KMS-11 (cell line): ENCODE data around the gene TSR1.

Source experiments
- H2AFZ ChIP-seq: fragments of 200-600 bp; sonication (generic); 2 replicates; pipeline ENCODE4 v1.6.1; 2016; ENCODE audit warnings: antibody characterized with exemption, mixed run types, low read depth
- H3K27ac ChIP-seq: fragments of 200-600 bp; sonication (generic); 2 replicates; pipeline ENCODE4 v1.6.1; 2016; ENCODE audit warnings: mild to moderate bottlenecking, mixed run types
- H3K27me3 ChIP-seq: fragments of 200-600 bp; sonication (generic); 2 replicates; pipeline ENCODE4 v1.6.1; 2017; ENCODE audit warnings: mild to moderate bottlenecking, low read depth, mixed run types, moderate library complexity; ENCODE audit not compliant: insufficient read depth
- H3K36me3 ChIP-seq: fragments of 200-600 bp; sonication (generic); 2 replicates; pipeline ENCODE4 v1.6.1; 2017; ENCODE audit warnings: mild to moderate bottlenecking, mixed run types; ENCODE audit not compliant: insufficient read depth
- H3K4me1 ChIP-seq: fragments of 200-600 bp; sonication (generic); 2 replicates; pipeline ENCODE4 v1.6.1; 2016; ENCODE audit warnings: mild to moderate bottlenecking, low read depth, mixed run types; ENCODE audit not compliant: poor library complexity, severe bottlenecking
- H3K4me2 ChIP-seq: fragments of 200-600 bp; sonication (generic); 2 replicates; pipeline ENCODE4 v1.7.0; 2016; ENCODE audit warnings: mild to moderate bottlenecking, mixed run types
- H3K4me3 ChIP-seq: fragments of 200-600 bp; sonication (generic); IDR thresholded peaks from 2 replicates; pipeline ENCODE4 v1.6.1; 2017; ENCODE audit warnings: low read depth, low read length, mixed read lengths; ENCODE audit not compliant: insufficient read depth
- H3K79me2 ChIP-seq: fragments of 200-600 bp; sonication (generic); 2 replicates; pipeline ENCODE4 v1.6.1; 2016; ENCODE audit warnings: low read depth, mixed run types; ENCODE audit not compliant: insufficient read depth
- H3K9ac ChIP-seq: fragments of 200-600 bp; sonication (generic); 2 replicates; pipeline ENCODE4 v1.6.1; 2016; ENCODE audit warnings: mild to moderate bottlenecking, mixed run types
- H4K20me1 ChIP-seq: fragments of 200-600 bp; sonication (generic); 2 replicates; pipeline ENCODE4 v1.6.1; 2016; ENCODE audit warnings: mild to moderate bottlenecking, mixed run types; ENCODE audit not compliant: insufficient read depth
- CTCF ChIP-seq: fragments of 200-600 bp; sonication (generic); conservative IDR thresholded peaks from 2 replicates; pipeline ENCODE4 v1.6.1; 2017; ENCODE audit warnings: low read depth, mild to moderate bottlenecking, antibody characterized with exemption, low read length, moderate library complexity, mixed read lengths

TSR1 gene

GRCh38 chr17:2351269-2351668 lies 15.0 kb upstream of the TSR1 start:
- Histone ChIP-seq H3K9ac (no peak overlapping the region), H2AFZ (no peak overlapping the region), H3K27ac (no peak overlapping the region), H3K36me3 (no peaks in the 10 kb centered on the region), H3K4me3 (no peak overlapping the region), H3K4me2 (no peak overlapping the region), H4K20me1 (no peaks in the 10 kb centered on the region), H3K4me1 (peaks cover 9% of the 10 kb centered on the region), H3K27me3 (no peaks in the 10 kb centered on the region), H3K79me2 (no peaks in the 10 kb centered on the region)
- no peak for TF ChIP-seq CTCF

- H3K36me3 ChIP-seq = no peaks in the 10 kb centered on the region
- H3K4me2 ChIP-seq = no peak overlapping the region
- no peak overlapping the region for H3K9ac ChIP-seq
- no peaks in the 10 kb centered on the region for H4K20me1 ChIP-seq
- no peak overlapping the region for H3K4me3 ChIP-seq
- H3K79me2 ChIP-seq = no peaks in the 10 kb centered on the region
- no peak overlapping the region for H3K27ac ChIP-seq
- H2AFZ ChIP-seq = no peak overlapping the region
- no peaks in the 10 kb centered on the region for H3K27me3 ChIP-seq
- no peak for TF ChIP-seq CTCF
- H3K4me1 ChIP-seq = peaks cover 2% of the 10 kb centered on the region
Measured at GRCh38 chr17:2347805-2348685, 11.8 kb upstream of the TSR1 start.

GRCh38 chr17:2346475-2346874 lies 10.2 kb upstream of the TSR1 start:
- no peaks in the 10 kb centered on the region for H3K36me3 ChIP-seq

GRCh38 chr17:2344528-2344927 lies 8.3 kb upstream of the TSR1 start:
- Histone ChIP-seq H3K9ac (no peak overlapping the region), H3K4me3 (no peak overlapping the region), H3K4me2 (no peak overlapping the region), H2AFZ (no peak overlapping the region), H3K27me3 (no peaks in the 10 kb centered on the region), H3K36me3 (no peaks in the 10 kb centered on the region), H3K79me2 (no peaks in the 10 kb centered on the region), H3K4me1 (no peaks in the 10 kb centered on the region), H3K27ac (no peak overlapping the region), H4K20me1 (no peaks in the 10 kb centered on the region)
- no peak for TF ChIP-seq CTCF

More at GRCh38 chr17:2346475-2346874, 10.2 kb upstream of the TSR1 start:
- no peaks in the 10 kb centered on the region for H3K79me2 ChIP-seq
- no peaks in the 10 kb centered on the region for H4K20me1 ChIP-seq
- no peak overlapping the region for H3K9ac ChIP-seq
- H3K4me1 ChIP-seq = no peaks in the 10 kb centered on the region
- no peaks in the 10 kb centered on the region for H3K27me3 ChIP-seq
- no peak overlapping the region for H2AFZ ChIP-seq
- TF ChIP-seq CTCF = no peak
- no peak overlapping the region for H3K27ac ChIP-seq
- no peak overlapping the region for H3K4me2 ChIP-seq
- H3K4me3 ChIP-seq = no peak overlapping the region
